ENCODE measurements around the gene IFT20.

The IFT20 gene

GRCh38 chr17:28344435-28344901 is 9.2 kb upstream of the IFT20 start:
- TF ChIP-seq CTCF (conservative IDR thresholded peaks at IDR 0.05; ENCODE audit: low read length) (no peak), EZH2phosphoT487 (IDR thresholded peaks at IDR 0.05; ENCODE audit: borderline replicate concordance) (no peak)
- Histone ChIP-seq H3K9me2 (replicated peaks; ENCODE audit: low read depth, low read length) (no peaks in the 10 kb centered on the region), H3F3A (ENCODE audit: low read depth) (no peaks in the 10 kb centered on the region), H3K79me2 (ENCODE audit: insufficient read depth, low read length) (peaks cover 2% of the 10 kb centered on the region; the same call in 1 of the 2 replicates), H3K4me2 (ENCODE audit: low read depth, low read length, poor library complexity, severe bottlenecking) (no peak overlapping the region), H3K4me1 (ENCODE audit: insufficient read depth, low read length, poor library complexity, severe bottlenecking) (no peaks in the 10 kb centered on the region), H3K36me3 (ENCODE audit: insufficient read depth, low read length) (peaks cover 34% of the 10 kb centered on the region; the same call in 1 of the 2 replicates), H2AFZ (ENCODE audit: low read length) (no peak overlapping the region), H3K4me3 (ENCODE audit: low read length, poor library complexity, severe bottlenecking) (no peak overlapping the region), H4K20me1 (ENCODE audit: insufficient read depth, low read length, poor library complexity, severe bottlenecking) (no peaks in the 10 kb centered on the region), H3K27me3 (ENCODE audit: insufficient read depth, low read length, poor library complexity, severe bottlenecking) (no peaks in the 10 kb centered on the region), H3K9ac (ENCODE audit: low read depth, low read length, poor library complexity, severe bottlenecking) (no peak overlapping the region), H3K9me3 (ENCODE audit: insufficient read depth, low read depth, low read length) (no peaks in the 10 kb centered on the region)

GRCh38 chr17:28344011-28344410 is 8.7 kb upstream of the IFT20 start:
- no peak overlapping the region for H2AFZ ChIP-seq (ENCODE audit: low read length)
- H3K79me2 ChIP-seq (ENCODE audit: insufficient read depth, low read length) = peaks cover 3% of the 10 kb centered on the region; the same call in 1 of the 2 replicates
- peaks cover 34% of the 10 kb centered on the region; the same call in 1 of the 2 replicates for H3K36me3 ChIP-seq (ENCODE audit: insufficient read depth, low read length)
- no peaks in the 10 kb centered on the region for H3K4me1 ChIP-seq (ENCODE audit: insufficient read depth, low read length, poor library complexity, severe bottlenecking)
- TF ChIP-seq EZH2phosphoT487 (IDR thresholded peaks at IDR 0.05; ENCODE audit: borderline replicate concordance) (no peak), CTCF (conservative IDR thresholded peaks at IDR 0.05; ENCODE audit: low read length) (no peak)
- H3K9ac ChIP-seq (ENCODE audit: low read depth, low read length, poor library complexity, severe bottlenecking) = no peak overlapping the region
- no peaks in the 10 kb centered on the region for H3K9me2 ChIP-seq (replicated peaks; ENCODE audit: low read depth, low read length)
- no peak overlapping the region for H3K4me2 ChIP-seq (ENCODE audit: low read depth, low read length, poor library complexity, severe bottlenecking)
- H4K20me1 ChIP-seq (ENCODE audit: insufficient read depth, low read length, poor library complexity, severe bottlenecking) = no peaks in the 10 kb centered on the region
- no peak overlapping the region for H3K4me3 ChIP-seq (ENCODE audit: low read length, poor library complexity, severe bottlenecking)
- no peaks in the 10 kb centered on the region for H3K27me3 ChIP-seq (ENCODE audit: insufficient read depth, low read length, poor library complexity, severe bottlenecking)
- H3F3A ChIP-seq (ENCODE audit: low read depth) = no peaks in the 10 kb centered on the region
- H3K9me3 ChIP-seq (ENCODE audit: insufficient read depth, low read depth, low read length) = no peaks in the 10 kb centered on the region

GRCh38 chr17:28343491-28343932 is 8.2 kb upstream of the IFT20 start:
- Histone ChIP-seq H3K9me3 (ENCODE audit: insufficient read depth, low read depth, low read length) (no peaks in the 10 kb centered on the region), H3F3A (ENCODE audit: low read depth) (no peaks in the 10 kb centered on the region), H3K9me2 (replicated peaks; ENCODE audit: low read depth, low read length) (no peaks in the 10 kb centered on the region), H3K36me3 (ENCODE audit: insufficient read depth, low read length) (peaks cover 29% of the 10 kb centered on the region; the same call in 1 of the 2 replicates), H2AFZ (ENCODE audit: low read length) (no peak overlapping the region), H3K4me1 (ENCODE audit: insufficient read depth, low read length, poor library complexity, severe bottlenecking) (no peaks in the 10 kb centered on the region), H3K27me3 (ENCODE audit: insufficient read depth, low read length, poor library complexity, severe bottlenecking) (no peaks in the 10 kb centered on the region), H3K4me2 (ENCODE audit: low read depth, low read length, poor library complexity, severe bottlenecking) (no peak overlapping the region), H3K4me3 (ENCODE audit: low read length, poor library complexity, severe bottlenecking) (no peak overlapping the region), H3K9ac (ENCODE audit: low read depth, low read length, poor library complexity, severe bottlenecking) (no peak overlapping the region), H4K20me1 (ENCODE audit: insufficient read depth, low read length, poor library complexity, severe bottlenecking) (no peaks in the 10 kb centered on the region), H3K79me2 (ENCODE audit: insufficient read depth, low read length) (peaks cover 3% of the 10 kb centered on the region; the same call in 1 of the 2 replicates)
- no peak for TF ChIP-seq CTCF (conservative IDR thresholded peaks at IDR 0.05; ENCODE audit: low read length)
- no peak for TF ChIP-seq EZH2phosphoT487 (IDR thresholded peaks at IDR 0.05; ENCODE audit: borderline replicate concordance)
